GM12878 (cell line): Measurements from ENCODE around the gene UIMC1. TPM values are rescaled to one million over a fixed set of nuclear protein-coding genes. Genes with fewer than 3 reads are reported as not detected.

Source experiments
- ATAC-seq: fragments of 200-7000 bp; cut with Tn5 transposase; 3 replicates; pipeline ENCODE4 v1.9.1; 2020; ENCODE audit warnings: mild to moderate bottlenecking, moderate library complexity
- BruUV-seq: library from RNA; stranded (reverse); fragments of 400-500 nt; replicated peaks from 2 replicates; lab custom pipeline; 2021; lab: Mats Ljungman, UMichigan
- CTCF ChIA-PET: fragments of 300-600 bp; sonication (Branson Sonifier 250); formaldehyde crosslinking; extraction: SDS; loops from one replicate; lab custom pipeline; 2021; ENCODE audit warnings: inconsistent platforms; lab: Yijun Ruan, JAX
- POLR2A ChIA-PET: fragments of 350-600 bp; formaldehyde crosslinking; extraction: SDS; loops from one replicate; lab custom pipeline; 2021; ENCODE audit warnings: inconsistent platforms; lab: Charles Lee
- RAD21 ChIA-PET: fragments of 300-600 bp; sonication (Branson Sonifier 250); formaldehyde crosslinking; loops from one replicate; lab custom pipeline; 2023; ENCODE audit warnings: antibody characterized with exemption; ENCODE audit not compliant: unreplicated experiment; lab: Charles Lee
- SMC1A ChIA-PET: fragments of 300-600 bp; sonication (Branson Sonifier 250); formaldehyde crosslinking; loops from one replicate; lab custom pipeline; 2023; ENCODE audit not compliant: unreplicated experiment, uncharacterized antibody; lab: Charles Lee
- DNase-seq: peaks from one replicate; pipeline ENCODE4 v3.0.0-alpha.2; 2011; ENCODE audit warnings: low read depth, low spot score
- FAIRE-seq: peaks from 3 replicates; lab custom pipeline; 2011; peaks lifted over from hg19 to GRCh38; lab: Jason Lieb, UNC
- H2AFZ ChIP-seq: 2 replicates; pipeline ENCODE4 v1.6.0; 2011; ENCODE audit warnings: low read depth, low read length, control low read depth; ENCODE audit not compliant: control insufficient read depth
- H3K27ac ChIP-seq: 2 replicates; pipeline ENCODE4 v1.5.1; 2011; ENCODE audit warnings: control low read depth; ENCODE audit not compliant: control insufficient read depth, insufficient read depth
- H3K27me3 ChIP-seq, 2 experiments: replicated peaks in 1 of 2; 2 replicates each; pipeline versions ENCODE4 v1.6.0 to v1.6.1; 2011; ENCODE audit warnings: low read length in 1 of 2; ENCODE audit not compliant: control insufficient read depth in 2 of 2, insufficient read depth in 2 of 2
- H3K36me3 ChIP-seq, 2 experiments: 2 replicates each; pipeline ENCODE4 v1.5.1; 2011; ENCODE audit warnings: low read length in 1 of 2; ENCODE audit not compliant: control insufficient read depth in 2 of 2, insufficient read depth in 2 of 2
- H3K4me1 ChIP-seq: 2 replicates; pipeline ENCODE4 v1.6.1; 2011; ENCODE audit warnings: mild to moderate bottlenecking, low read length, moderate library complexity, mixed read lengths; ENCODE audit not compliant: control insufficient read depth, insufficient read depth
- H3K4me2 ChIP-seq: 2 replicates; pipeline ENCODE4 v1.6.0; 2011; ENCODE audit warnings: control low read depth; ENCODE audit not compliant: control insufficient read depth, insufficient read depth
- H3K4me3 ChIP-seq: fragments of 200-600 bp; sonication (generic); 2 replicates; pipeline ENCODE4 v1.5.1; 2016
- H3K79me2 ChIP-seq: 2 replicates; pipeline ENCODE4 v1.6.0; 2011; ENCODE audit warnings: low read length; ENCODE audit not compliant: control insufficient read depth, insufficient read depth
- H3K9ac ChIP-seq: 2 replicates; pipeline ENCODE4 v1.8.0; 2011; ENCODE audit warnings: low read length, control low read depth, mixed read lengths; ENCODE audit not compliant: control insufficient read depth, insufficient read depth
- H3K9me3 ChIP-seq: replicated peaks from 3 replicates; pipeline ENCODE4 v1.5.1; 2011; ENCODE audit warnings: mild to moderate bottlenecking, low read length; ENCODE audit not compliant: control insufficient read depth, insufficient read depth
- H4K20me1 ChIP-seq: 2 replicates; pipeline ENCODE4 v1.6.0; 2011; ENCODE audit not compliant: control insufficient read depth, insufficient read depth
- EGR1 ChIP-seq, 2 experiments: IDR thresholded peaks; 1 replicate in 1 of 2; 2 replicates in 1 of 2; pipeline ENCODE4 v1.6.1; 2011 to 2012; ENCODE audit warnings: low read depth in 2 of 2, low read length in 2 of 2, borderline replicate concordance in 1 of 2, mild to moderate bottlenecking in 1 of 2, moderate library complexity in 1 of 2
- GABPA ChIP-seq: IDR thresholded peaks from 2 replicates; pipeline ENCODE4 v1.6.1; 2014; ENCODE audit warnings: antibody characterized with exemption, low read depth, mild to moderate bottlenecking, inconsistent platforms
- NR2C2 ChIP-seq: IDR thresholded peaks from 2 replicates; pipeline ENCODE4 v1.6.1; 2011; ENCODE audit warnings: borderline replicate concordance, low read depth; ENCODE audit not compliant: control insufficient read depth, insufficient read length
- REST ChIP-seq: IDR thresholded peaks from 2 replicates; pipeline ENCODE4 v1.6.1; 2012; ENCODE audit warnings: mild to moderate bottlenecking, low read depth, low read length
- ZNF217 ChIP-seq: fragments of 450-650 bp; IDR thresholded peaks from 2 replicates; pipeline ENCODE4 v1.6.1; 2017; ENCODE audit warnings: antibody characterized with exemption, mild to moderate bottlenecking
- WGBS: methylation state at CpG from one replicate; pipeline ENCODE4 v1.1.6; 2016; ENCODE audit warnings: low lambda C conversion rate; ENCODE audit not compliant: insufficient replicate concordance, insufficient coverage; ENCODE audit errors: missing lambda C conversion rate; 5-methylcytosine and 5-hydroxymethylcytosine counted together
- in situ Hi-C: fragments of 300-500 bp; cut with MboI; formaldehyde crosslinking; loops from 9 replicates; pipeline ENCODE4 v1.14.3; 2018; ENCODE audit warnings: mixed read lengths
- intact Hi-C: fragments of 100-400 bp; cut with micrococcal nuclease; formaldehyde crosslinking; loops from one replicate; pipeline ENCODE4 v1.14.2; 2022; ENCODE audit not compliant: unreplicated experiment
- polyA plus RNA-seq, 11 experiments: library from polyadenylated mRNA; depleted of rRNA in 4 of 11; unstranded in 6 of 11; stranded (reverse) in 5 of 11; fragments of >200 nt; fragmentation: Nextera tagmentation in 4 of 11; fragmentation: Illumina TruSeq in 1 of 11; extraction: Ambion mirVana in 4 of 11; extraction: Trizol in 1 of 11; gene quantifications; 1 replicate in 1 of 11; 2 replicates in 10 of 11; pipeline versions ENCODE4 v1.2.1 to v1.2.3, GENCODE V29; 2011 to 2016; ENCODE audit warnings: inconsistent platforms in 2 of 11, missing spikeins in 2 of 11, low read depth in 1 of 11
- total RNA-seq, 4 experiments: library from RNA; depleted of rRNA in 3 of 4; stranded (reverse); fragments of >200 nt in 3 of 4; fragmentation: Illumina TruSeq in 1 of 4; extraction: Trizol in 1 of 4; gene quantifications; 2 replicates each; pipeline versions ENCODE4 v1.2.1 to v1.2.3, GENCODE V29; 2013 to 2021
- TF ChIP-seq, protein P1 (sequence below): IDR thresholded peaks from 2 replicates; pipeline ENCODE4 v1.6.1; 2012; ENCODE audit warnings: low read length, inconsistent platforms
- TF ChIP-seq, protein P2 (sequence below): fragments of 450-650 bp; IDR thresholded peaks from 2 replicates; pipeline ENCODE4 v1.6.1; 2017; ENCODE audit warnings: low read depth, mild to moderate bottlenecking, moderate library complexity
- TF ChIP-seq, protein P3 (sequence below): fragments of 450-650 bp; IDR thresholded peaks from 2 replicates; pipeline ENCODE4 v1.6.1; 2017; ENCODE audit warnings: mild to moderate bottlenecking, moderate library complexity
- TF ChIP-seq, protein P4 (sequence below): fragments of 150-350 bp; IDR thresholded peaks from 2 replicates; pipeline ENCODE4 v1.6.1; 2014; ENCODE audit warnings: mild to moderate bottlenecking, low read depth, low read length

Gene UIMC1
- total and polyA plus RNA-seq, 10 of the 15 experiments (the other 5 are each of a cell fraction or from before 2014, with no cell fraction given): 16.2 to 51.4 (median 32.7) TPM

GRCh38 chr5:176881021-176881749 is 125.4 kb downstream of the UIMC1 start:
- ChIA-PET POLR2A (no interaction called here), RAD21 (no interaction called here), SMC1A (no interaction called here), CTCF (no interaction called here)
- H3K9ac ChIP-seq: no peak overlapping the region
- no peak overlapping the region for H3K4me2 ChIP-seq
- no peaks in the 10 kb centered on the region for H3K9me3 ChIP-seq
- no peak overlapping the region for H3K27ac ChIP-seq
- ATAC-seq (no peak), FAIRE-seq (no peak), DNase-seq (no peak)
- H3K79me2 ChIP-seq: no peaks in the 10 kb centered on the region
- WGBS: 63% methylated on average over 27 of the region's 28 CpGs
- peaks cover 0 to 4% of the 10 kb centered on the region in 2 experiments; a peak in 3 of 4 replicates for H3K27me3 ChIP-seq
- no TSS peak for BruUV-seq
- H4K20me1 ChIP-seq: no peaks in the 10 kb centered on the region
- in situ Hi-C loops (no loop called here), intact Hi-C loops (no loop called here)
- H3K36me3 ChIP-seq: no peaks in the 10 kb centered on the region
- no peak overlapping the region for H3K4me3 ChIP-seq
- no peaks in the 10 kb centered on the region for H3K4me1 ChIP-seq
- no peak overlapping the region for H2AFZ ChIP-seq
- TF ChIP-seq, protein P1, sequence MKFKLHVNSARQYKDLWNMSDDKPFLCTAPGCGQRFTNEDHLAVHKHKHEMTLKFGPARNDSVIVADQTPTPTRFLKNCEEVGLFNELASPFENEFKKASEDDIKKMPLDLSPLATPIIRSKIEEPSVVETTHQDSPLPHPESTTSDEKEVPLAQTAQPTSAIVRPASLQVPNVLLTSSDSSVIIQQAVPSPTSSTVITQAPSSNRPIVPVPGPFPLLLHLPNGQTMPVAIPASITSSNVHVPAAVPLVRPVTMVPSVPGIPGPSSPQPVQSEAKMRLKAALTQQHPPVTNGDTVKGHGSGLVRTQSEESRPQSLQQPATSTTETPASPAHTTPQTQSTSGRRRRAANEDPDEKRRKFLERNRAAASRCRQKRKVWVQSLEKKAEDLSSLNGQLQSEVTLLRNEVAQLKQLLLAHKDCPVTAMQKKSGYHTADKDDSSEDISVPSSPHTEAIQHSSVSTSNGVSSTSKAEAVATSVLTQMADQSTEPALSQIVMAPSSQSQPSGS: no peak
- TF ChIP-seq NR2C2 (no peak), ZNF217 (no peak), GABPA (no peak), EGR1 (IDR thresholded peaks at IDR 0.05; ENCODE audit: borderline replicate concordance in 1 of 2, low read depth in 2 of 2, low read length in 2 of 2) (no peak), REST (no peak)
- TF ChIP-seq, protein P2, sequence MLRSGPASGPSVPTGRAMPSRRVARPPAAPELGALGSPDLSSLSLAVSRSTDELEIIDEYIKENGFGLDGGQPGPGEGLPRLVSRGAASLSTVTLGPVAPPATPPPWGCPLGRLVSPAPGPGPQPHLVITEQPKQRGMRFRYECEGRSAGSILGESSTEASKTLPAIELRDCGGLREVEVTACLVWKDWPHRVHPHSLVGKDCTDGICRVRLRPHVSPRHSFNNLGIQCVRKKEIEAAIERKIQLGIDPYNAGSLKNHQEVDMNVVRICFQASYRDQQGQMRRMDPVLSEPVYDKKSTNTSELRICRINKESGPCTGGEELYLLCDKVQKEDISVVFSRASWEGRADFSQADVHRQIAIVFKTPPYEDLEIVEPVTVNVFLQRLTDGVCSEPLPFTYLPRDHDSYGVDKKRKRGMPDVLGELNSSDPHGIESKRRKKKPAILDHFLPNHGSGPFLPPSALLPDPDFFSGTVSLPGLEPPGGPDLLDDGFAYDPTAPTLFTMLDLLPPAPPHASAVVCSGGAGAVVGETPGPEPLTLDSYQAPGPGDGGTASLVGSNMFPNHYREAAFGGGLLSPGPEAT: no peak
- TF ChIP-seq, protein P3, sequence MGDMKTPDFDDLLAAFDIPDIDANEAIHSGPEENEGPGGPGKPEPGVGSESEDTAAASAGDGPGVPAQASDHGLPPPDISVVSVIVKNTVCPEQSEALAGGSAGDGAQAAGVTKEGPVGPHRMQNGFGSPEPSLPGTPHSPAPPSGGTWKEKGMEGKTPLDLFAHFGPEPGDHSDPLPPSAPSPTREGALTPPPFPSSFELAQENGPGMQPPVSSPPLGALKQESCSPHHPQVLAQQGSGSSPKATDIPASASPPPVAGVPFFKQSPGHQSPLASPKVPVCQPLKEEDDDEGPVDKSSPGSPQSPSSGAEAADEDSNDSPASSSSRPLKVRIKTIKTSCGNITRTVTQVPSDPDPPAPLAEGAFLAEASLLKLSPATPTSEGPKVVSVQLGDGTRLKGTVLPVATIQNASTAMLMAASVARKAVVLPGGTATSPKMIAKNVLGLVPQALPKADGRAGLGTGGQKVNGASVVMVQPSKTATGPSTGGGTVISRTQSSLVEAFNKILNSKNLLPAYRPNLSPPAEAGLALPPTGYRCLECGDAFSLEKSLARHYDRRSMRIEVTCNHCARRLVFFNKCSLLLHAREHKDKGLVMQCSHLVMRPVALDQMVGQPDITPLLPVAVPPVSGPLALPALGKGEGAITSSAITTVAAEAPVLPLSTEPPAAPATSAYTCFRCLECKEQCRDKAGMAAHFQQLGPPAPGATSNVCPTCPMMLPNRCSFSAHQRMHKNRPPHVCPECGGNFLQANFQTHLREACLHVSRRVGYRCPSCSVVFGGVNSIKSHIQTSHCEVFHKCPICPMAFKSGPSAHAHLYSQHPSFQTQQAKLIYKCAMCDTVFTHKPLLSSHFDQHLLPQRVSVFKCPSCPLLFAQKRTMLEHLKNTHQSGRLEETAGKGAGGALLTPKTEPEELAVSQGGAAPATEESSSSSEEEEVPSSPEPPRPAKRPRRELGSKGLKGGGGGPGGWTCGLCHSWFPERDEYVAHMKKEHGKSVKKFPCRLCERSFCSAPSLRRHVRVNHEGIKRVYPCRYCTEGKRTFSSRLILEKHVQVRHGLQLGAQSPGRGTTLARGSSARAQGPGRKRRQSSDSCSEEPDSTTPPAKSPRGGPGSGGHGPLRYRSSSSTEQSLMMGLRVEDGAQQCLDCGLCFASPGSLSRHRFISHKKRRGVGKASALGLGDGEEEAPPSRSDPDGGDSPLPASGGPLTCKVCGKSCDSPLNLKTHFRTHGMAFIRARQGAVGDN: no peak
- TF ChIP-seq, protein P4, sequence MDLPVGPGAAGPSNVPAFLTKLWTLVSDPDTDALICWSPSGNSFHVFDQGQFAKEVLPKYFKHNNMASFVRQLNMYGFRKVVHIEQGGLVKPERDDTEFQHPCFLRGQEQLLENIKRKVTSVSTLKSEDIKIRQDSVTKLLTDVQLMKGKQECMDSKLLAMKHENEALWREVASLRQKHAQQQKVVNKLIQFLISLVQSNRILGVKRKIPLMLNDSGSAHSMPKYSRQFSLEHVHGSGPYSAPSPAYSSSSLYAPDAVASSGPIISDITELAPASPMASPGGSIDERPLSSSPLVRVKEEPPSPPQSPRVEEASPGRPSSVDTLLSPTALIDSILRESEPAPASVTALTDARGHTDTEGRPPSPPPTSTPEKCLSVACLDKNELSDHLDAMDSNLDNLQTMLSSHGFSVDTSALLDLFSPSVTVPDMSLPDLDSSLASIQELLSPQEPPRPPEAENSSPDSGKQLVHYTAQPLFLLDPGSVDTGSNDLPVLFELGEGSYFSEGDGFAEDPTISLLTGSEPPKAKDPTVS: no peak
